Measurements from ENCODE around the gene VKORC1. TPM values are rescaled to one million over a fixed set of nuclear protein-coding genes. Genes with fewer than 3 reads are reported as not detected.

The VKORC1 gene
- total RNA-seq, 1 experiment from 2014 or later, result 98.3 TPM

- Histone ChIP-seq H3K27ac (ENCODE audit: low read depth, low read length, poor library complexity, severe bottlenecking) (no peak overlapping the region), H3K36me3 (ENCODE audit: insufficient read depth, low read length, poor library complexity, severe bottlenecking) (peaks cover 11% of the 10 kb centered on the region), H3K4me1 (ENCODE audit: insufficient read depth, low read length, poor library complexity, severe bottlenecking) (peaks cover 14% of the 10 kb centered on the region), H3K4me3 (ENCODE audit: low read depth, low read length, poor library complexity, severe bottlenecking) (no peak overlapping the region), H3K27me3 (replicated peaks; ENCODE audit: insufficient read depth, low read depth, low read length, poor library complexity) (no peaks in the 10 kb centered on the region), H3K9me3 (ENCODE audit: low read depth, low read length, poor library complexity, severe bottlenecking) (no peaks in the 10 kb centered on the region)
- CTCF ChIA-PET, result no interaction called here
- TF ChIP-seq CTCF (conservative IDR thresholded peaks at IDR 0.05; ENCODE audit: low read depth, low read length), result no peak
- no peak for TF ChIP-seq EZH2 (IDR thresholded peaks at IDR 0.05; ENCODE audit: borderline replicate concordance, low read depth, low read length, poor library complexity, severe bottlenecking)
- BruUV-seq (replicated peaks), result no TSS peak
- POLR2A ChIA-PET (ENCODE audit: low non-redundant PET), result no interaction called here
- no peak for DNase-seq (ENCODE audit: low spot score)
- intact Hi-C loops (cut with micrococcal nuclease; ENCODE audit: unreplicated experiment), result no loop called here
Observed at GRCh38 chr16:31061126-31061812, 33.3 kb downstream of the VKORC1 start.

GRCh38 chr16:31055613-31056012 lies 39.0 kb downstream of the VKORC1 start:
- POLR2A ChIA-PET (ENCODE audit: low non-redundant PET), result no interaction called here
- TF ChIP-seq CTCF (conservative IDR thresholded peaks at IDR 0.05; ENCODE audit: low read depth, low read length) (no peak), EZH2 (IDR thresholded peaks at IDR 0.05; ENCODE audit: borderline replicate concordance, low read depth, low read length, poor library complexity, severe bottlenecking) (no peak)
- Histone ChIP-seq H3K9me3 (ENCODE audit: low read depth, low read length, poor library complexity, severe bottlenecking) (no peaks in the 10 kb centered on the region), H3K4me1 (ENCODE audit: insufficient read depth, low read length, poor library complexity, severe bottlenecking) (no peaks in the 10 kb centered on the region), H3K36me3 (ENCODE audit: insufficient read depth, low read length, poor library complexity, severe bottlenecking) (no peaks in the 10 kb centered on the region), H3K27ac (ENCODE audit: low read depth, low read length, poor library complexity, severe bottlenecking) (no peak overlapping the region), H3K4me3 (ENCODE audit: low read depth, low read length, poor library complexity, severe bottlenecking) (no peak overlapping the region), H3K27me3 (replicated peaks; ENCODE audit: insufficient read depth, low read depth, low read length, poor library complexity) (no peaks in the 10 kb centered on the region)
- intact Hi-C loops (cut with micrococcal nuclease; ENCODE audit: unreplicated experiment), result no loop called here
- CTCF ChIA-PET, result no interaction called here
- TSS peak; percentile 55 for BruUV-seq (replicated peaks)
- no peak for DNase-seq (ENCODE audit: low spot score)

GRCh38 chr16:31052114-31052513 lies 42.5 kb downstream of the VKORC1 start:
- Histone ChIP-seq H3K27me3 (replicated peaks; ENCODE audit: insufficient read depth, low read depth, low read length, poor library complexity) (no peaks in the 10 kb centered on the region), H3K9me3 (ENCODE audit: low read depth, low read length, poor library complexity, severe bottlenecking) (no peaks in the 10 kb centered on the region), H3K4me1 (ENCODE audit: insufficient read depth, low read length, poor library complexity, severe bottlenecking) (no peaks in the 10 kb centered on the region), H3K27ac (ENCODE audit: low read depth, low read length, poor library complexity, severe bottlenecking) (no peak overlapping the region), H3K36me3 (ENCODE audit: insufficient read depth, low read length, poor library complexity, severe bottlenecking) (no peaks in the 10 kb centered on the region), H3K4me3 (ENCODE audit: low read depth, low read length, poor library complexity, severe bottlenecking) (no peak overlapping the region)
- intact Hi-C loops (cut with micrococcal nuclease; ENCODE audit: unreplicated experiment), result no loop called here
- TF ChIP-seq EZH2 (IDR thresholded peaks at IDR 0.05; ENCODE audit: borderline replicate concordance, low read depth, low read length, poor library complexity, severe bottlenecking), result no peak
- no peak for TF ChIP-seq CTCF (conservative IDR thresholded peaks at IDR 0.05; ENCODE audit: low read depth, low read length)
- no TSS peak for BruUV-seq (replicated peaks)
- DNase-seq (ENCODE audit: low spot score), result no peak
- CTCF ChIA-PET, result no interaction called here
- POLR2A ChIA-PET (ENCODE audit: low non-redundant PET), result no interaction called here

Measured in A673 (cell line).